Neural progenitor cell (in vitro differentiated cells): Measurements from ENCODE around the gene CRYBB1.

Source experiments
- CTCF ChIP-seq: fragments of 200-600 bp; sonication (generic); IDR thresholded peaks from 2 replicates; pipeline ENCODE4 v1.5.1; 2017; ENCODE audit warnings: antibody characterized with exemption, mild to moderate bottlenecking
- EZH2 ChIP-seq: fragments of 200-600 bp; sonication (generic); IDR thresholded peaks from 2 replicates; pipeline ENCODE4 v1.6.1; 2017; ENCODE audit warnings: antibody characterized with exemption, mild to moderate bottlenecking, moderate library complexity
- EZH2phosphoT487 ChIP-seq: fragments of 200-600 bp; sonication (generic); IDR thresholded peaks from 2 replicates; pipeline ENCODE4 v1.6.1; 2017; ENCODE audit warnings: antibody characterized with exemption

- TF ChIP-seq CTCF (no peak), EZH2phosphoT487 (no peak), EZH2 (no peak)
These were observed 3.5 kb downstream of the CRYBB1 start for GRCh38 chr22:26614322-26614721.
